ENCODE measurements around the gene FETUB.

Gene FETUB, protein sequence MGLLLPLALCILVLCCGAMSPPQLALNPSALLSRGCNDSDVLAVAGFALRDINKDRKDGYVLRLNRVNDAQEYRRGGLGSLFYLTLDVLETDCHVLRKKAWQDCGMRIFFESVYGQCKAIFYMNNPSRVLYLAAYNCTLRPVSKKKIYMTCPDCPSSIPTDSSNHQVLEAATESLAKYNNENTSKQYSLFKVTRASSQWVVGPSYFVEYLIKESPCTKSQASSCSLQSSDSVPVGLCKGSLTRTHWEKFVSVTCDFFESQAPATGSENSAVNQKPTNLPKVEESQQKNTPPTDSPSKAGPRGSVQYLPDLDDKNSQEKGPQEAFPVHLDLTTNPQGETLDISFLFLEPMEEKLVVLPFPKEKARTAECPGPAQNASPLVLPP

GRCh38 chr3:186639778-186640472 lies at the start of gene FETUB:
Gene FETUB (plus strand): TSS chr3:186640399. CDS start chr3:186640461, 62 bp downstream.
- FAIRE-seq: no peak
- DNase-seq (ENCODE audit: insufficient read length, low spot score): no peak

DNA sequence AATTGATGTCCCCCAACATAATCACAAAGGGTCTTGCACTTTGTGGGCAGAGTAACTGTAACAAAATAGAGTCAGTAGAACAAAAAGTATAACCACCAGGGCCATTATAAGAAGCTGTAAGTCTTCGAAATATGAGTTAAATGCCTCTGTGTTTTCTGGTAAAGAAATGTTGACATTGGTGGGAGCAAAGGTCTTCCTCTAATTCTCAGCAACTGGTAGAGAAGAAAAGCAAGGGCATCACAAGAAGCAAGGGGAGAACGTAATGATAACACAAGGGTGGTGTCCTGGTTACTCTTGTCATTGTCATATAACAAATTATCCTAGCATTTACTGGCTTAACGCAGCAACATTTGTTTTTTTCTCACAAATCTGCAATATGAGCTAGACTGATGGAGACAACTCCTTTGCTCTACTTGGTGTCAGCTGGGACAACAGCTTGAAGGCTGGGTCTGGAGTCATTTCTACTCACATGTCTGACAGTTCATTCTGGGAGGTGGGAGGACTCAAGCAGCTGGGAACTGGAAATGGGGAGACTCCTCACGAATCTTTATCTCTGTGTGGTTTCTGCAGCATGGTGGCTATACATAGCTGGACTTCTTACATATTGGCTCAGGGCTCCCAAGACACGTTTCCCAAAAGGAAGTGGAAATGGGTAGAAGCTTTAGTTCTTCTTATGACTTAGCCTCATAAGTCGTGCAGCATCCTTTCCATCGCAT lies 49.5 kb upstream of the FETUB start:
- FAIRE-seq: no peak

GRCh38 chr3:186592682-186593081 lies 47.5 kb upstream of the FETUB start:
- no peak for FAIRE-seq
- no peak for DNase-seq (ENCODE audit: insufficient read length, low spot score)

More for the DNA sequence above, 49.5 kb upstream of the FETUB start:
- DNase-seq (ENCODE audit: insufficient read length, low spot score): no peak

DNA sequence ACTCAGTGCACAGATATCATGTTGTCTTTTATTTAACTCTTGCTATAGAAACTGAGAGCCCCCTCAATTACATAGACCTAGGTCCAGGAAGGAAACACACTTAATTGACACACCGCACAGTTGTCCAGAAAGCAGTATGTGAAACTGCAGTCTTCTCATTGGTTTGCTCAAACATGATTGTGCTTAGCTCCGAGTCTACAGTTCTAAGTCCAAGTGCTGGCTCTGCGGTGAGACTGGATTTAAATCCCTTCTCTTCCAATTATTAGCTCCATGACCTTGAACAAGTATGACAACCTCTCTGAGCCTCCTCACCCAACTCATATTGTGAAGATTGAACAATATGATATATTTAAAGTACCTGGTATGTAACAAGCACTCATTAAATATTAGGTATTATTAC lies 46.3 kb upstream of the FETUB start:
- FAIRE-seq (no peak), DNase-seq (ENCODE audit: insufficient read length, low spot score) (no peak)

GRCh38 chr3:186594591-186595113 lies 45.5 kb upstream of the FETUB start:
- FAIRE-seq (no peak), DNase-seq (ENCODE audit: insufficient read length, low spot score) (no peak)

DNA sequence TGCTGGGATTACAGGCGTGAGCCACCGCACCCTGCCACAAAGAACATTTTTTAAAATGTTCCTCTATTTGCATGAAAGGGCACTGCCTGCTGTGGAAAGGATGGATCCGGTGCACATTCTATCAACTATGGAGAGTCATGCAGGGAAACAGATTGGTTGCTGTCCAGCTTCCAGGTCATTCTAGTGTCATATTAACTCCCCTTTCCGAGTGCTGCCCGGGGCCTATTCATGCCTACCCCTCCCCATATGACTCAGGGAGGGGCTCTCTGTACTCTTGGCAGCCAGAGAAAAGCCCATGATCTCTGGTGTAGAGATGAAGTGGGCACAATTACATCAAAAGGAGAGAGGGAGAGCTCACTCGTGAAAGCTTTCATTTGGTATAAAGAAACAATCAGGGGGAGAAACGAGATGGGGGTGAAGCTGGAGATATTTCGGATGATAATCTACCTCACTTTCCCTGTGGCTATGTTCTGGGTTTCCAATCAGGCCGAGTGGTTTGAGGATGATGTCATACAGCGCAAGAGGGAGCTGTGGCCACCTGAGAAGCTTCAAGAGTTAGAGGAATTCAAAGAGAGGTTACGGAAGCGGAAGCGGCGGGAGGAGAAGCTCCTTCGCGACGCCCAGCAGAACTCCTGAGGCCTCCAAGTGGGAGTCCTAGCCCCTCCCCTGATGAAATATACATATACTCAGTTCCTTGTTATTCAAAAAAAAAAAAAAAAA lies 43.5 kb upstream of the FETUB start:
- no peak for DNase-seq (ENCODE audit: insufficient read length, low spot score)
- no peak for FAIRE-seq

DNA sequence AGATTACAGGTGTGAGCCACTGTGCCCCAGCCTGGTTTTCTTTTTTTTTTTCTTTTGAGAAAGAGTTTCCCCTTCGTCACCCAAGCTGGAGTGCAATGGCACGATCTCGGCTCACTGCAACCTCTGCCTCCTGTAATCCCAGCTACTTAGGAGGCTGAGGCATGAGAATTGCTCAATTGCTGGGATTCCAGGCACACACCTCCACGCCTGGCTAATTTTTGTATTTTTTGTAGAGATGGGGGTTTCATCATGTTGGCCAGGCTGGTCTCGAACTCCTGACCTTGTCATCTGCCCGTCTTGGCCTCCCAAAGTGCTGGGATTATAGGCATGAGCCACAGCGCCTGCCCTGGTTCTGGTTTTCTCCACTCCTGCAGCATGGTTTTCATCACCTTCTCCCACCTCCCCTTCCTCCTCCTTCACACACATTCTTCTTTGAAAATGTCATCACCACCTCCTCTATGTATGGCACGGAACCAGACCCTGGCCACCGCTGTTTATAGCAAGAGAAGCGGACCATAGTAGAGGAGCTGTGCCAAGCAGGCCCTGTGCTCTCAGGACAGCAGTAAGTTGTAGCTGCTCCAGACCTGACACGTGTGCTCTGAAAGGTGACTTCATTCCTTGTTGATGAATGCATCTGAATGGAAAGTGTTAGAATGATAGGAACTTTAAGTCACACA lies 42.0 kb upstream of the FETUB start:
- no peak for FAIRE-seq

DNA sequence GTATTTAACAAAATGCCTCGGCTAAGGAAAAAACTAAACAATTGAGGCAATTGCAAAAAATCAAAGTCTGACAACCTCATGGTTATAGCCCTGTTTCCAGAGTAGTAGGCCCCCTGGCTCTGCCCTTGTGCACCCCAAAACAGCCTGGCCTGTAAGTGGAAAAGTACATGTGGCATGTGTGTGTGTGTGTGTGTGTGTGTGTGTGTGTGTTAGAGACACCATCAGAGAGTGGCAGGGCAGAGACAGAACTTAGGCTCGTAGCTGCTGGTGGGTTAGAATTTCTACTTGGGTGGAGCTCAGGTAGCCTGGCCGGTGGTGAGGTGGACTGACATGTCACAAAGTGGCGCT lies 41.4 kb upstream of the FETUB start:
- DNase-seq (ENCODE audit: insufficient read length, low spot score): no peak

More for the DNA sequence above, 42.0 kb upstream of the FETUB start:
- no peak for DNase-seq (ENCODE audit: insufficient read length, low spot score)

DNA sequence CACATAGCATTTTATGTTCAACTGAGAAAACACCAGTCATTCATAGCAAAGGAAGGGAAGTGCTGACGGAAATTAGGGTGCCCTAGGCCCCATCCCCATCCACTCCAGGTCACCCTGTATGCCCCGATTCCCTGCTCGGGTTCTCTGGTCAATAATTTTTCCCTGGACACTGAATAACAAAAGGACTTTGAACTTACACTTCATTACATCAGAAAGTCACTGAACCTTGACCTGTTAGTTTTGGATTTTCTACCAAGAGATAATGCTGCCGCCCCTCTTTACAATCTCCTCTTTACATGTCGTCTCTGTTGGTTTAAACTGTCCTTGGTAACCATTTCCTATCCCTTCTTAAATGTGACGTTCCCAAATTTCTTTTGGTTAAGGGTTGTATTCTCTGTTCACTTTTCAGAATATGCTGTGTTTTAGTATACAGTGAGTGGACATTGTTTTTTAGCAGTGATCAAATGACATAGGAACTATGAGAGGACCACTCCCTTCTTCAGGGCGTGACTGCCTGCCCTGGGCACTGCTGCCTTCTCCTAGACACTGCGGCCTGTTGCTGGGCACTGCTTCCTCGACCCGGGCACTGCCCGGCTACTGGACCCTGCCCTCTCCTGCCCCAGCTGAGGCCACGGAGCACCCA lies 40.9 kb upstream of the FETUB start:
- no peak for FAIRE-seq
- no peak for DNase-seq (ENCODE audit: insufficient read length, low spot score)

More for the DNA sequence above, 41.4 kb upstream of the FETUB start:
- no peak for FAIRE-seq

GRCh38 chr3:186599785-186600166 lies 40.4 kb upstream of the FETUB start:
- DNase-seq (ENCODE audit: insufficient read length, low spot score): no peak
- no peak for FAIRE-seq

- no peak for FAIRE-seq
- no peak for DNase-seq (ENCODE audit: insufficient read length, low spot score)
These were observed 39.3 kb upstream of the FETUB start for GRCh38 chr3:186600896-186601295.

- FAIRE-seq: no peak
- DNase-seq (ENCODE audit: insufficient read length, low spot score): no peak
These were observed 37.0 kb upstream of the FETUB start for GRCh38 chr3:186603159-186603558.

GRCh38 chr3:186605078-186605477 lies 35.1 kb upstream of the FETUB start:
- FAIRE-seq (no peak), DNase-seq (ENCODE audit: insufficient read length, low spot score) (no peak)

DNA sequence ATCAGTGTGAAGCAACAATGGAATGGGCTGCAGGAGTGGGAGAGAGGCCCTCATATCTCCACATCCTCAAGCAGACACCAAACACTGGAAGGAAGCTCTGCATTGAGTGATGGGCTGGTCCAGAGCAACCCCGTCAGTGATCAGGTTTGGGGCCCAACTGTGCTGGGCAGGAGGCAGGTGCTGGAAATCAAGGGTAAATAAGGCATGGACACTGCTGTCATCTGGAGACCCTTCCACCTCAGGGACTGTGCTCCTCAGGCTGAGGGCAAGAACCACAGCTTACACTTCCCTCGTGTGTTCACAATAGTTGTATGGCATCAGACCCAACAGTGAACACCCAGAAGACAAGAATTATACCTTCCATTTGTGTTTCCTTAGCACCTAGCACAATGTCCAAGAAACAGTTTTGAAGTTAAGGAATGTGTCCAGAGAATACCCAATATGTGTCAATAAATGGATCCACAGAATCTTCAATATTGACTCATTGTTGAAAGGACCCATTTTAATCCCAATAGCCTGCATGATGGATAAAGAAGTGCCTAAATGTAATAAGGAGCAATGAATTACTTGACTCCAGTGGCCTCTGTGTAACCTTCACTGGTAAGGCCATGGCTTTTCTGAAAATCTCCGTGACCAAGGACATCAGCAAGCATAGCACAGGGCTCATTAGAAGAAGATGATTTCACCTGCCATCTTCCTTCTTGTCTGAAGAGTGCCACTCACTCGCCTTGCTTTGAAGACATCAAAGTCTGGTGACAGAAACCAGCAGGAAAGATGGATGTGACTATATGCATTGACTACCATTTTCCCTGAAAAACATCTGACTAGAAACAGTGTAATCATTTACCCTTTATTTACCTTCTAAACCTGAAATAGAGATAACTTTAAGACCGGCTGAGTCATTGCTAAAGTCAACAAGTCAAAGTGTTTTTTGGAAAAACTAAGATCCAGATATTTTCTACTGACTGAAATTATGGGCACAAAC lies 34.3 kb upstream of the FETUB start:
- FAIRE-seq (no peak), DNase-seq (ENCODE audit: insufficient read length, low spot score) (no peak)

GRCh38 chr3:186608624-186609215 lies 31.5 kb upstream of the FETUB start:
- FAIRE-seq: no peak

GRCh38 chr3:186609247-186609868 lies 30.8 kb upstream of the FETUB start:
- no peak for FAIRE-seq
- no peak for DNase-seq (ENCODE audit: insufficient read length, low spot score)

More at GRCh38 chr3:186608624-186609215, 31.5 kb upstream of the FETUB start:
- no peak for DNase-seq (ENCODE audit: insufficient read length, low spot score)

GRCh38 chr3:186612065-186612464 lies 28.1 kb upstream of the FETUB start:
- DNase-seq (ENCODE audit: insufficient read length, low spot score): no peak
- no peak for FAIRE-seq
